Measurements from ENCODE around the gene GALNT2. TPM values are rescaled to one million over a fixed set of nuclear protein-coding genes. Genes with fewer than 3 reads are reported as not detected.

The GALNT2 gene
- total and polyA plus RNA-seq, 9 donors, result 38.6 to 142 (median 83.7) TPM

DNA sequence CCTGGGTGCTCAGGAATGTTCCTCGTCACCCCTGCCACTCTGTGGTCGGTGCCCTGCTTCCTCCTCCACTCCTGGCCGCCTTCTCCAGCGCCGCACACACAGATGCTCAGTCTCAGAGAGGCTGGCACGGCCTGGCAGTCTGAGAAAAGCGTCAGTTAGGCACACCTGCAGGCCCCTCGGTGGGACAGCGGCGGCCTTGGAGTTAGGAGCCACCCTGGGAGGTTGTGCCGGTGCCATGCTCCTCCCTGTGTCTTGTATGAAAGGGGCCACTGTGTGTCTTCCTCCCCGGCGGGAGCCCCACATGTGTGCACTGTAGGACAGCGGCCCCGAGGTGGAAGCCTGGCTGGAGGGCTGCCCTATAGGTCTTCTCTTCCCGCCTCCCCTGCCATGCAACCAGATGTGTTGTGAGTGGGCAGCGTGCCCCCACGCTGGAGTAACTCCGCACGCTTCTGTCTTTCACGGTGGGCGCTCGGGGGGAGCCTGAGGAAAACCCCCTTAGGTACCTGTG is 213.9 kb downstream of the GALNT2 start:
- Histone ChIP-seq H3K4me3 (no peak overlapping the region), H3K36me3 (no peaks in the 10 kb centered on the region), H3K9me3 (no peaks in the 10 kb centered on the region), H3K4me1 (ENCODE audit: insufficient read depth) (peaks cover 2% of the 10 kb centered on the region), H3K27me3 (no peaks in the 10 kb centered on the region), H3K27ac (no peak overlapping the region)
- peak in 3 of 5 donors; percentile 15 to 26 (median 24) for DNase-seq
- 82 to 88% (median 88%) methylated on average over 23 of the region's 23 CpGs for WGBS, 3 donors
- TF ChIP-seq POLR2A (IDR thresholded peaks at IDR 0.05) (no peak), EP300 (IDR thresholded peaks at IDR 0.05) (no peak)
- TF ChIP-seq, protein P1, sequence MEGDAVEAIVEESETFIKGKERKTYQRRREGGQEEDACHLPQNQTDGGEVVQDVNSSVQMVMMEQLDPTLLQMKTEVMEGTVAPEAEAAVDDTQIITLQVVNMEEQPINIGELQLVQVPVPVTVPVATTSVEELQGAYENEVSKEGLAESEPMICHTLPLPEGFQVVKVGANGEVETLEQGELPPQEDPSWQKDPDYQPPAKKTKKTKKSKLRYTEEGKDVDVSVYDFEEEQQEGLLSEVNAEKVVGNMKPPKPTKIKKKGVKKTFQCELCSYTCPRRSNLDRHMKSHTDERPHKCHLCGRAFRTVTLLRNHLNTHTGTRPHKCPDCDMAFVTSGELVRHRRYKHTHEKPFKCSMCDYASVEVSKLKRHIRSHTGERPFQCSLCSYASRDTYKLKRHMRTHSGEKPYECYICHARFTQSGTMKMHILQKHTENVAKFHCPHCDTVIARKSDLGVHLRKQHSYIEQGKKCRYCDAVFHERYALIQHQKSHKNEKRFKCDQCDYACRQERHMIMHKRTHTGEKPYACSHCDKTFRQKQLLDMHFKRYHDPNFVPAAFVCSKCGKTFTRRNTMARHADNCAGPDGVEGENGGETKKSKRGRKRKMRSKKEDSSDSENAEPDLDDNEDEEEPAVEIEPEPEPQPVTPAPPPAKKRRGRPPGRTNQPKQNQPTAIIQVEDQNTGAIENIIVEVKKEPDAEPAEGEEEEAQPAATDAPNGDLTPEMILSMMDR (IDR thresholded peaks at IDR 0.05), result no peak
- intact Hi-C loops (cut with DNase I), result no loop called here

DNA sequence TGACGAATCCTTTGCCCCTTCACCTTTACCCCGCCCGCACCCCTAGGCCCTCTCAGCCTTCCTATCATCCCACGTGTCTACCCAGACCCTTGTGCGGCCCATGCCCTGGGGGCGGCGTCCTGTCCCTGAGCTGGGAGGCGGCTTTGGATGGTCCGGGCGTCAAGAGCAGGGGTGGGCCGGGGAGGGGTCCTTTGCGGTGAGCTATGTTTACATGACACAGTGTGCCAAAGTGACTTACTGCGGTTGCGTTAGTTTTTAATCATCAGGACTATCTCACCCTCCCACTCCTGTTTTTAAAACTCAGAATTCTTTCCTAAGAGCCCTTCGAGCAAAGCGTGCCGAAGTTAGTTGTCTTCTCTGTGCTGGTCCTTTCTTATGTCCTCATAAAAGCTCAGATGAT is 214.5 kb downstream of the GALNT2 start:
- intact Hi-C loops (cut with DNase I), result no loop called here
- TF ChIP-seq, protein P1 (IDR thresholded peaks at IDR 0.05), result no peak
- TF ChIP-seq POLR2A (IDR thresholded peaks at IDR 0.05) (no peak), EP300 (IDR thresholded peaks at IDR 0.05) (no peak)
- Histone ChIP-seq H3K27ac (no peak overlapping the region), H3K27me3 (no peaks in the 10 kb centered on the region), H3K4me1 (ENCODE audit: insufficient read depth) (peaks cover 2% of the 10 kb centered on the region), H3K9me3 (no peaks in the 10 kb centered on the region), H3K36me3 (no peaks in the 10 kb centered on the region), H3K4me3 (no peak overlapping the region)
- DNase-seq, result peak in 4 of 5 donors; percentile 24 to 63 (median 50)
- 14 to 45% (median 19%) methylated on average over 17 of the region's 17 CpGs for WGBS, 3 donors

DNA sequence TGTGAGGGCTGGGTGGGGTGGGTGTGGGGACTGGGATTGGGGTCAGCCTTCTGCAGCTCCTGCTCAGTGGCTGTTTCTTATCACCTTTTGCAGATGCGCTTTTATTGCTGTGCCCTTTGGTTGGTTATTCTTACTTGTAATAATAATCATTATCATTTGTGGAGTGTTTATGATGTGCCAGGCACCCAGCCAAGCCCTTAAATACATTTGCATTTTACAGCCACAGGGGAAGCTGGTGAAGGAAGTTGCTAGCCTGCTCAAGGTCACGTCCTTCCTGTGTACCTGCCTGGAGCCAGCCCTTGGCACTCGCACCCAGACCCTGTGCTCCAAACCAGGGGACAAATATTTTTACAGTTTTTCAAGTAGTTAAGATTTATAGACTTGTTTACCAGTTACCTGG is 215.1 kb downstream of the GALNT2 start:
- H3K4me3 ChIP-seq, result no peak overlapping the region
- no peaks in the 10 kb centered on the region for H3K27me3 ChIP-seq
- H3K9me3 ChIP-seq, result no peaks in the 10 kb centered on the region
- H3K27ac ChIP-seq, result no peak overlapping the region
- peak in 2 of 5 donors; percentile 12 to 23 for DNase-seq
- peaks cover 2% of the 10 kb centered on the region for H3K4me1 ChIP-seq (ENCODE audit: insufficient read depth)
- H3K36me3 ChIP-seq, result no peaks in the 10 kb centered on the region
- TF ChIP-seq, protein P1 (IDR thresholded peaks at IDR 0.05), result no peak
- WGBS, 3 donors, result 44 to 59% (median 47%) methylated on average over 3 of the region's 3 CpGs
- intact Hi-C loops (cut with DNase I), result no loop called here

DNA sequence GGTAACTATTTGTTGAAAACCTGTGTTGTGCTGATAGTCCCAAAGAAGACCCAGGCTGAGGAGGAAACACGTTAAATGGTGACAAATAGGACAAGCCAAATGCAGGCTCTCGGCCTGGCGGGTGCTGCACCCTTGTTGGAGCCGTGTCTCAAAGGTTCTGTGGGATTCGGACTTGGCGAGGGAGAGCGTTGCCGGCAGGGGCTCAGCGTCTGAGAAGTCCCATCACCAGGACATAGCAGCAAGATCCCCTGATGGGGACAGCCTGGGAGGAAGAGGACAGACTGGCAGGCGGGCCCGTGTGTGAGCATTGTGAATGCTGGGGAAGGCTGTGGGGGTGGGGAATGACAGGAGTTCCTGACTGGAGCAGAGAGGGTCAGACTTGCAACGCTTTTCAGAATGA is 216.6 kb downstream of the GALNT2 start:
- 96% methylated on average over 12 of the region's 12 CpGs for WGBS, 3 donors
- no peak for TF ChIP-seq POLR2A (IDR thresholded peaks at IDR 0.05)
- TF ChIP-seq, protein P1 (IDR thresholded peaks at IDR 0.05), result no peak
- intact Hi-C loops (cut with DNase I), result no loop called here
- Histone ChIP-seq H3K27ac (no peak overlapping the region), H3K4me1 (ENCODE audit: insufficient read depth) (peaks cover 2% of the 10 kb centered on the region), H3K4me3 (no peak overlapping the region), H3K36me3 (no peaks in the 10 kb centered on the region), H3K27me3 (no peaks in the 10 kb centered on the region), H3K9me3 (no peaks in the 10 kb centered on the region)
- peak in 2 of 5 donors; percentile 12 to 15 for DNase-seq

All from ovary (tissue), 9 donors.